Cardiac muscle cell (in vitro differentiated cells and primary cell): ENCODE data around the gene PRPH. TPM values are rescaled to one million over a fixed set of nuclear protein-coding genes. Genes with fewer than 3 reads are reported as not detected.
"Not testable (repeated sequence)": the region's sequence is repeated elsewhere in the genome, so short reads cannot be mapped to it uniquely, and the experiment has no call there.

Experiments used
- DNase-seq, 2 donors: peaks; one replicate each; pipeline versions ENCODE4 v3.0.0 to v3.0.0-alpha.2; 2010 to 2017; ENCODE audit warnings: low read depth in 1 of 2, low spot score in 1 of 2
- H3K27ac ChIP-seq: fragments of 200-600 bp; sonication (generic); 2 replicates; pipeline ENCODE4 v1.5.1; 2016
- H3K27me3 ChIP-seq: fragments of 200-600 bp; sonication (generic); 2 replicates; pipeline ENCODE4 v1.6.0; 2016; ENCODE audit warnings: control low read depth
- H3K36me3 ChIP-seq: fragments of 200-600 bp; sonication (generic); 2 replicates; pipeline ENCODE4 v1.5.1; 2016; ENCODE audit warnings: control low read depth
- H3K4me1 ChIP-seq: fragments of 200-600 bp; sonication (generic); 2 replicates; pipeline ENCODE4 v1.8.1; 2017; ENCODE audit warnings: low read depth, mild to moderate bottlenecking, mixed run types
- H3K4me3 ChIP-seq: fragments of 200-600 bp; sonication (generic); 2 replicates; pipeline ENCODE4 v1.5.1; 2016; ENCODE audit warnings: mild to moderate bottlenecking
- H3K9me3 ChIP-seq: fragments of 200-600 bp; sonication (generic); 2 replicates; pipeline ENCODE4 v1.5.1; 2017; ENCODE audit warnings: low read depth, mild to moderate bottlenecking, control low read depth
- polyA plus RNA-seq: library from polyadenylated mRNA; unstranded; fragments of >200 nt; fragmentation: Nextera tagmentation; extraction: Ambion mirVana; gene quantifications from 2 replicates; pipeline ENCODE4 v1.2.1, GENCODE V29; 2016
- total RNA-seq: library from RNA; depleted of rRNA; stranded (reverse); fragments of >200 nt; gene quantifications from 2 replicates; pipeline ENCODE4 v1.2.3, GENCODE V29; 2016
- TF ChIP-seq, protein P1 (sequence below): IDR thresholded peaks from 2 replicates; pipeline ENCODE4 v1.5.1; 2012; ENCODE audit warnings: low read depth, mild to moderate bottlenecking, low read length

PRPH gene
- total and polyA plus RNA-seq, 2 experiments from 2014 or later = 1.1 to 4.0 TPM

DNA sequence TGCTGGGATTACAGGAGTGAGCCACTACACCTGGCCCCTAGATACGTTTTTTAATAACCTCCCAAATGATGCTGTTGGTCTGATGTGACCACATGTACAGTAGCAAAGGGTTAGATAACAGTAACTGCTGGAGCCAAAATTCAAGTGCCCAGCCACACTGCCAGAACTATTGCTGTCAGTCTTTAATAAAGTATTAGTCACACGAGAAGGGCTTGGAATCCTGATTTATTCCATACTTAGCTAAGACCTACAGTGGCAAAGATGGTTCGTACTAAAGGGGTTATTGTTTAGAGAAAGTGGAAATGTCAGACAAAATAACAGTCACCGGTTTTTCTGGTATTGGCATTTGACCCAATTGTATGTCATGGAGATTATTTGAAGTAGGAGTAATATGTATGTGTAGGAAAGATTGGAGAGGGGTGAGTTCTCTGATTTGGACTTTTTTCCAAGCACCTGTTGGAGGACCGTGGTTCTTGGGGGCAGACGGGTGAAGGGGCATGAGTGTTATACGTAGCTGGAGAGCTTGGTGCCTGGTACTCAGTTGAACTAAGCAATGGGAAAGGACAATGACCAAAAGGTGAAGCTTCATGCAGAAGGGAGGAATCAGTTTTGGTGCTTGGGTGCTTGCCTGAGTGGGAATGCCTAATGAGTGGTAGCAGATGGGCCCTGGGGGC is 20.4 kb upstream of the PRPH start:
- Histone ChIP-seq H3K36me3 (peaks cover 13% of the 10 kb centered on the region), H3K27me3 (no peaks in the 10 kb centered on the region), H3K27ac (no peak overlapping the region), H3K4me3 (no peak overlapping the region), H3K9me3 (no peaks in the 10 kb centered on the region), H3K4me1 (no peaks in the 10 kb centered on the region)
- TF ChIP-seq, protein P1, sequence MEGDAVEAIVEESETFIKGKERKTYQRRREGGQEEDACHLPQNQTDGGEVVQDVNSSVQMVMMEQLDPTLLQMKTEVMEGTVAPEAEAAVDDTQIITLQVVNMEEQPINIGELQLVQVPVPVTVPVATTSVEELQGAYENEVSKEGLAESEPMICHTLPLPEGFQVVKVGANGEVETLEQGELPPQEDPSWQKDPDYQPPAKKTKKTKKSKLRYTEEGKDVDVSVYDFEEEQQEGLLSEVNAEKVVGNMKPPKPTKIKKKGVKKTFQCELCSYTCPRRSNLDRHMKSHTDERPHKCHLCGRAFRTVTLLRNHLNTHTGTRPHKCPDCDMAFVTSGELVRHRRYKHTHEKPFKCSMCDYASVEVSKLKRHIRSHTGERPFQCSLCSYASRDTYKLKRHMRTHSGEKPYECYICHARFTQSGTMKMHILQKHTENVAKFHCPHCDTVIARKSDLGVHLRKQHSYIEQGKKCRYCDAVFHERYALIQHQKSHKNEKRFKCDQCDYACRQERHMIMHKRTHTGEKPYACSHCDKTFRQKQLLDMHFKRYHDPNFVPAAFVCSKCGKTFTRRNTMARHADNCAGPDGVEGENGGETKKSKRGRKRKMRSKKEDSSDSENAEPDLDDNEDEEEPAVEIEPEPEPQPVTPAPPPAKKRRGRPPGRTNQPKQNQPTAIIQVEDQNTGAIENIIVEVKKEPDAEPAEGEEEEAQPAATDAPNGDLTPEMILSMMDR = no peak
- no peak for DNase-seq

DNA sequence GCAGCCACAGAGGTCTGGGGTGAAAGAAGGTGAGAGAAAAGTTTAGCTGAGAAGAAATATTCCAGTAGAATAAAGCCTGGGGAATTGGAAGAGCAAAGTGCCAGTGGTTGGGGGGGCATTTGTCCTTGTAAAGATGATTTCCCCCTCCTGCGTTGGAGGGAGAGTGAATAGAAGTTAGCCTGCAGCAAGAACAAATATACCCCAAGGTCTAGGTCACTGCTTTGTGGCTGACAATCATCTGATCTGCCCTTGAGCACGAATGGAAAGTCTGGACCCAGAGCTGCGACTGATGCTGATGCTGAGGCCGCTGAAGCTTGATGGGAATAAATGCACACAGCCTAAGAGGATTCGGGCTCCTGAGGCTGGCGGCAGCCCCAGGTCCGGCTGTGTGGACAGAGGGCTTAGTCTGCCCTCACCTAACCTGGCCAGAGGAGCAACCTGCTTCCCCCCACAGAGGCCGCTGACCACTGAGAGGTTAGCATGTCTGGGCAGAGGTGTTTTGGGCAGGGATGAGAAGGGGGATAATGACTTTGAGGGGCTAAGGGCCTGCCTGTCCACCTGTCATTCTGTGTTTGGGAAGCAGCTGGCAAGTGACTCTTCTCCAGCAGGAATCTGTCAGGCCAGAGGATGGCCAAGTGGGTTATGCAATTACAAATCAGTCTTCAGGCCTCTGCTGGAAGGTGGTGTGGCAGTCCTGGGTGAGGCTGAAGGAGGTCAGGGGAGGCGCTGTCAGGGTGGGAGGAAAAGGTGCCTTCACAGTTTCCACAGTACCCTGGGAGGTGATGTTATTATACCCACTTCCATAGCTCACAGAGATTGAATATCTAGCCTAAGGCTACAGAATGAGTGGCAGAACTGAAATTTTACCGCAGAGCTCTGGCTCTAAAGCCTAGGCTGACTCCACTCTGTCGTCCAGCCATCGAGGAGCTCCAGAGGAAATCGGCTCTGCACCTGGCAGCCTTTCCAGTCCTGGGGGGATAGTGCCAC is 18.4 kb upstream of the PRPH start:
- TF ChIP-seq, protein P1 = no peak
- H3K9me3 ChIP-seq = no peaks in the 10 kb centered on the region
- H3K4me3 ChIP-seq = no peak overlapping the region
- H3K27me3 ChIP-seq = no peaks in the 10 kb centered on the region
- H3K4me1 ChIP-seq = no peaks in the 10 kb centered on the region
- no peak overlapping the region for H3K27ac ChIP-seq
- DNase-seq = no peak
- H3K36me3 ChIP-seq = no peaks in the 10 kb centered on the region

DNA sequence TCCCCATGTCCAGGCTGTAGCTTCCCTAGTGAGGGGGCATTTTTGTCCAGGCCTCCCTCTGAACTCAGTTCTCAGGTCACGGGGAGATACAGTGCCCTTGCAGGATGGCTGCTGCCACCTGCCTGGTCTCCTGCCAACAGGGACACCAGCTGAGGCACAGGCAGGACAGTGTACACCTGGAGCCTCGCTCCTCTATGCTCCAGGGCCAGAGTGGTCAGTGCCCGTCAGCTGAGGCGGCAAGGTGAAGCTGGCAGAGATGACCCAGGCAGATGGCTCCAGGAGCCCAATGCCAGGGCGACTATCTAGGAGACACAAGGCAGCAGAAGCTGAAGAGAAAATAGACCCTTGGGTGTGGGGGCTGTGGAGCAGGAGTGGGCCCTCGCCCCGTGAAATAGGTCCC is 17.5 kb upstream of the PRPH start:
- TF ChIP-seq, protein P1 = no peak
- no peak overlapping the region for H3K27ac ChIP-seq
- H3K36me3 ChIP-seq = no peaks in the 10 kb centered on the region
- no peak overlapping the region for H3K4me3 ChIP-seq
- DNase-seq = no peak
- H3K27me3 ChIP-seq = no peaks in the 10 kb centered on the region
- no peaks in the 10 kb centered on the region for H3K9me3 ChIP-seq
- no peaks in the 10 kb centered on the region for H3K4me1 ChIP-seq

GRCh38 chr12:49279706-49280159 is 15.2 kb upstream of the PRPH start:
- no peak for DNase-seq

GRCh38 chr12:49280545-49280944 is 14.4 kb upstream of the PRPH start:
- H3K36me3 ChIP-seq, H3K27ac ChIP-seq, DNase-seq, H3K9me3 ChIP-seq, H3K4me1 ChIP-seq, H3K4me3 ChIP-seq, H3K27me3 ChIP-seq: not testable (repeated sequence)

More at GRCh38 chr12:49279706-49280159, 15.2 kb upstream of the PRPH start:
- TF ChIP-seq, protein P1 = no peak
- H3K9me3 ChIP-seq = no peaks in the 10 kb centered on the region
- no peaks in the 10 kb centered on the region for H3K27me3 ChIP-seq
- no peaks in the 10 kb centered on the region for H3K4me1 ChIP-seq
- H3K4me3 ChIP-seq = no peak overlapping the region
- H3K27ac ChIP-seq = no peak overlapping the region
- H3K36me3 ChIP-seq = no peaks in the 10 kb centered on the region

DNA sequence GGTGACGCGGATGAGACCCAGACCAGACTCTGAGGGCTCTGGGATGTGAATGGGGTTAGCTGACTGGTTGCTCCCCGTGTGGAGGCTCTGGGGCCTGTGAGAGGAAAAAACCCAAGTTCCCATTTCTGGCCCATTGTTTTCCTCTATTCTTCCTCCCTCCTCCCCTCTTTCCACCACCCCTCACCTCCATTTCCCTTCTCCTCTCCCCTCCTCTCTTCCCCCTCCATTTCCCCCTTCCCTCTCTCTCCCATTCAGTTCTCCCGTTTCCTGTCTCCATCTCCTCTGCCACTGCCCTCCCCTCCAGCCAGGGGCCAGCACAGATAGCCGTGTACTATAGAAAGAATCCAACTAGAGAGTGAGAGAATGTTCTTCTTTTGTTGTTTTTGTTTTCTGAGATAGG is 12.6 kb upstream of the PRPH start:
- H3K4me1 ChIP-seq = no peaks in the 10 kb centered on the region
- TF ChIP-seq, protein P1 = no peak

DNA sequence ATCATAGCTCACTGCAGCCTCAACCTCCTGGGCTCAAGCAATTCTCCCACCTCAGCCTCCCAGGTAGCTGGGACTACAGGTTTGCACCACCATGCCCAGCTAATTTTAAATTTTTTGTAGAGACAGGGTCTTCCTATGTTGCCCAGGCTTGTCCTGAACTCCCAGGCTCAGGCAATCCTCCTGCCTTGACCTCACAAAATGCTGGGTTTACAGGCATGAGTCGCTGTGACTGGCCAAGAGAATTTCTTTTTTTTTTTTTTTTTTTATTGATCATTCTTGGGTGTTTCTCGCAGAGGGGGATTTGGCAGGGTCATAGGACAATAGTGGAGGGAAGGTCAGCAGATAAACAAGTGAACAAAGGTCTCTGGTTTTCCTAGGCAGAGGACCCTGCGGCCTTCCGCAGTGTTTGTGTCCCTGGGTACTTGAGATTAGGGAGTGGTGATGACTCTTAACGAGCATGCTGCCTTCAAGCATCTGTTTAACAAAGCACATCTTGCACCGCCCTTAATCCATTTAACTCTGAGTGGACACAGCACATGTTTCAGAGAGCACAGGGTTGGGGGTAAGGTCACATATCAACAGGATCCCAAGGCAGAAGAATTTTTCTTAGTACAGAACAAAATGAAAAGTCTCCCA is 12.1 kb upstream of the PRPH start:
- not testable (repeated sequence) for H3K27ac ChIP-seq, H3K4me3 ChIP-seq, H3K9me3 ChIP-seq, H3K4me1 ChIP-seq, DNase-seq, H3K36me3 ChIP-seq
- peaks cover 12% of the 10 kb centered on the region for H3K27me3 ChIP-seq

More for the DNA sequence above, 12.6 kb upstream of the PRPH start:
- Histone ChIP-seq H3K36me3 (no peaks in the 10 kb centered on the region), H3K9me3 (no peaks in the 10 kb centered on the region), H3K27me3 (peaks cover 7% of the 10 kb centered on the region), H3K4me3 (no peak overlapping the region), H3K27ac (no peak overlapping the region)
- no peak for DNase-seq
